ENCODE measurements around the gene TRMO.

Gene TRMO

GRCh38 chr9:97924386-97924785, 2.1 kb upstream of the TRMO start:
- peak; percentile 85 for DNase-seq (ENCODE audit: low read depth)
- no peak overlapping the region for H3K4me3 ChIP-seq (ENCODE audit: low read depth, low read length)
- no peak for TF ChIP-seq MYC (IDR thresholded peaks at IDR 0.05; ENCODE audit: low read depth, low read length)
- TF ChIP-seq POLR2A (IDR thresholded peaks at IDR 0.05; ENCODE audit: extremely low read depth, insufficient read length), result no peak

GRCh38 chr9:97923529-97924108, 1.3 kb upstream of the TRMO start:
- H3K4me3 ChIP-seq (ENCODE audit: low read depth, low read length), result peak overlapping the region; percentile 83
- TF ChIP-seq, protein P1, sequence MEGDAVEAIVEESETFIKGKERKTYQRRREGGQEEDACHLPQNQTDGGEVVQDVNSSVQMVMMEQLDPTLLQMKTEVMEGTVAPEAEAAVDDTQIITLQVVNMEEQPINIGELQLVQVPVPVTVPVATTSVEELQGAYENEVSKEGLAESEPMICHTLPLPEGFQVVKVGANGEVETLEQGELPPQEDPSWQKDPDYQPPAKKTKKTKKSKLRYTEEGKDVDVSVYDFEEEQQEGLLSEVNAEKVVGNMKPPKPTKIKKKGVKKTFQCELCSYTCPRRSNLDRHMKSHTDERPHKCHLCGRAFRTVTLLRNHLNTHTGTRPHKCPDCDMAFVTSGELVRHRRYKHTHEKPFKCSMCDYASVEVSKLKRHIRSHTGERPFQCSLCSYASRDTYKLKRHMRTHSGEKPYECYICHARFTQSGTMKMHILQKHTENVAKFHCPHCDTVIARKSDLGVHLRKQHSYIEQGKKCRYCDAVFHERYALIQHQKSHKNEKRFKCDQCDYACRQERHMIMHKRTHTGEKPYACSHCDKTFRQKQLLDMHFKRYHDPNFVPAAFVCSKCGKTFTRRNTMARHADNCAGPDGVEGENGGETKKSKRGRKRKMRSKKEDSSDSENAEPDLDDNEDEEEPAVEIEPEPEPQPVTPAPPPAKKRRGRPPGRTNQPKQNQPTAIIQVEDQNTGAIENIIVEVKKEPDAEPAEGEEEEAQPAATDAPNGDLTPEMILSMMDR (IDR thresholded peaks at IDR 0.05; ENCODE audit: low read depth, low read length), result peak; percentile 54
- 0 out of 2 replicates have a peak, but pooled peaks have one; percentile 20 for TF ChIP-seq MAX (IDR thresholded peaks at IDR 0.05; ENCODE audit: low read depth, low read length)
- TF ChIP-seq MYC (IDR thresholded peaks at IDR 0.05; ENCODE audit: low read depth, low read length), result no peak
- peak; percentile 83 for DNase-seq (ENCODE audit: low read depth)

GRCh38 chr9:97919217-97919813, 3.0 kb downstream of the TRMO start:
- no peak overlapping the region for H3K4me3 ChIP-seq (ENCODE audit: low read depth, low read length)

DNA sequence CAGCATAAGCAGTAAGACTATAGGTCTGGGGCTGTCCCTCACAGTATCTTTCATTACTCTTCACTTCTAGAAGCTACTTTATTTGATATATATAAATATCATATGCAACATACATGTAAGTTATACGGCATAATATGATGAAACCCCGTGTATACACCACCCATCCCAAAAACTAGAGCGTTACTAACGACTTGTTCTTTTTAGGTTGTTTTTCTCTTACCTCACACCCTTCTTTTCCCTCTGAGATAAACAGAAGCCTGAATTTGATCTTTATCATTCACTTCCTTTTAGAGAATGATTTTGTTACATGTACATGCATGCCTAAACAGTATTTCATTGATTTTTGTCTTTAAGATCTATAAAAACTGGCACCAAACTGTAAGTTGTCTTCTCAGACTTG, 3.7 kb downstream of the TRMO start:
- TF ChIP-seq, protein P1 (IDR thresholded peaks at IDR 0.05; ENCODE audit: low read depth, low read length), result no peak
- no peak for TF ChIP-seq POLR2A (IDR thresholded peaks at IDR 0.05; ENCODE audit: extremely low read depth, insufficient read length)
- TF ChIP-seq MAX (IDR thresholded peaks at IDR 0.05; ENCODE audit: low read depth, low read length), result no peak
- no peak for TF ChIP-seq MYC (IDR thresholded peaks at IDR 0.05; ENCODE audit: low read depth, low read length)
- no peak for DNase-seq (ENCODE audit: low read depth)
- no peak overlapping the region for H3K4me3 ChIP-seq (ENCODE audit: low read depth, low read length)

More at GRCh38 chr9:97919217-97919813, 3.0 kb downstream of the TRMO start:
- TF ChIP-seq, protein P1 (IDR thresholded peaks at IDR 0.05; ENCODE audit: low read depth, low read length), result no peak
- TF ChIP-seq MAX (IDR thresholded peaks at IDR 0.05; ENCODE audit: low read depth, low read length) (no peak), MYC (IDR thresholded peaks at IDR 0.05; ENCODE audit: low read depth, low read length) (no peak)
- DNase-seq (ENCODE audit: low read depth), result no peak

DNA sequence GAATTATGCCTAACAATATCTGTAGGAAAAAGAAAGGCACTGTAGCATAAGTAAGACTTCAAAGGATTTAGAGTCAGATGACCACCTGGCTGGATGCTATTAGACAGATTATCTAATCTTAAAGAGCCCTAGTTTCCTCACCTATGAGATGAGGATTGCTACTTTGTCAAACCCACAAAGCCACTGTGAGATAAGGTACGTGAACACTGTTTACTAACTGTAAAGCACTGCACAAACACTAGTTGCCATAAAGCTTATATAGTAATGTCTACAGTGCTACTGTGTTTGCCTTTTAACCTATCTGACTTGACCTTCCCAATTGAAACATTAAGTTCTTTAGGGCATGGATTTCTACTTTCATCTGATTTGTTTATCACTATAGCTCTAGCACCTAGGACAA, 10.3 kb downstream of the TRMO start:
- H3K4me3 ChIP-seq (ENCODE audit: low read depth, low read length), result no peak overlapping the region
- DNase-seq (ENCODE audit: low read depth), result no peak
- TF ChIP-seq POLR2A (IDR thresholded peaks at IDR 0.05; ENCODE audit: extremely low read depth, insufficient read length) (no peak), MYC (IDR thresholded peaks at IDR 0.05; ENCODE audit: low read depth, low read length) (no peak), MAX (IDR thresholded peaks at IDR 0.05; ENCODE audit: low read depth, low read length) (no peak)
- TF ChIP-seq, protein P1 (IDR thresholded peaks at IDR 0.05; ENCODE audit: low read depth, low read length), result no peak

- no peak for DNase-seq (ENCODE audit: low read depth)
- TF ChIP-seq POLR2A (IDR thresholded peaks at IDR 0.05; ENCODE audit: extremely low read depth, insufficient read length), result no peak
- TF ChIP-seq, protein P1 (IDR thresholded peaks at IDR 0.05; ENCODE audit: low read depth, low read length), result no peak
- TF ChIP-seq MYC (IDR thresholded peaks at IDR 0.05; ENCODE audit: low read depth, low read length), result no peak
- TF ChIP-seq MAX (IDR thresholded peaks at IDR 0.05; ENCODE audit: low read depth, low read length), result no peak
- no peak overlapping the region for H3K4me3 ChIP-seq (ENCODE audit: low read depth, low read length)
These were observed 10.8 kb downstream of the TRMO start for GRCh38 chr9:97911528-97911927.
